GM19351 (cell line): ENCODE data around the gene GZMB.
"Not testable (repeated sequence)": the region's sequence is repeated elsewhere in the genome, so short reads cannot be mapped to it uniquely, and the experiment has no call there.

Experiments
- ATAC-seq: cut with Tn5 transposase; IDR thresholded peaks from one replicate; pipeline ENCODE4 v1.9.1; 2021; ENCODE audit warnings: mild to moderate bottlenecking, moderate library complexity; ENCODE audit not compliant: unreplicated experiment

GZMB gene

DNA sequence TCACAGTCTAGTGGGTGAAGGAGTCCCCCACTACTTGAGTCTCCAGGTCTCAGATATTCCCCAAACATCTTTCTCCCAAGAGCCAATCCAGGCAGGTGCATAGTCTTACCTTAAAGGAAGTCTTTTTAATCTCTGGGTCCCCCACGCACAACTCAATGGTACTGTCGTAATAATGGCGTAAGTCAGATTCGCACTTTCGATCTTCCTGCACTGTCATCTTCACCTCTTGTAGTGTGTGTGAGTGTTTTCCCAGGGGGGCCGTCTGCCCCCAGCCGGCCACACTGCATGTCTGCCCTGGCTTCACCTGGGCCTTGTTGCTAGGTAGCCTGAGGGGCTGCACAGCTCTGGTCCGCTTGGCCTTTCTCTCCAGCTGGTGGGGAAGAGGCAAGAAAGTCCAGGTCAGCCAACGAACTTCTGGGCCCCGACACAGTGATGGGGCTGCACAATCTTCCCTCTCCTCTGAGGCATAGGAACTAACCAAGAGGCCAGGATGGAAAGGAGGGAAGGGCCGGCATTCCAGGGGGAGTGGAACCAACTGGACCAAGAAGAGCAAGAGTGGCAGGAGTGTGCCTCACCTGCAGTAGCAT lies 2.1 kb downstream of the GZMB start:
- no peak for ATAC-seq

DNA sequence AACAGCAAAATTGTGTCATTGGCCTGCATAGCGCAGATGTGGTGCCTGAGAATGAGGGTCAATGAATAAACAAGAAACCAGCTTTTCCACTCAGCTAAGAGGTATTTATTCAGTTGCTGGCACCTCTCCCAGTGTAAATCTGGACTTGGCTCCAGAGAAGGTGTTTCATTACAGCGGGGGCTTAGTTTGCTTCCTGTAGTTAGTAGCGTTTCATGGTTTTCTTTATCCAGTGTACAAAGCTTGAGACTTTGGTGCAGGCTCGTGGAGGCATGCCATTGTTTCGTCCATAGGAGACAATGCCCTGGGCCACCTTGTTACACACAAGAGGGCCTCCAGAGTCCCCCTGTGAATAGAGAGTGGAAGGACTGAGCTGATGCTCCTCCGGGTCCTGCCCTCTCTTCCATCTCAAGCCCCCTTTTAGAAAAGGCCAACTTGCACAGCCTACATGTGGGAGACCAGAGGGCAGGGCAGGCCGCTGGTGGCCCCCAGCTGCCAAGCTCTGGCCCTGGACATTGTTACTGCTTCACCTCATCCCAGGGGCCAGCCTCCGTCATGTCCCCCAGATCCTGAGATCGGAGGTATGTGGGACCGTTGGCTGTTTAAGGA lies 3.0 kb downstream of the GZMB start:
- no peak for ATAC-seq

- no peak for ATAC-seq
Measured at GRCh38 chr14:24630087-24630871, 3.7 kb downstream of the GZMB start.

DNA sequence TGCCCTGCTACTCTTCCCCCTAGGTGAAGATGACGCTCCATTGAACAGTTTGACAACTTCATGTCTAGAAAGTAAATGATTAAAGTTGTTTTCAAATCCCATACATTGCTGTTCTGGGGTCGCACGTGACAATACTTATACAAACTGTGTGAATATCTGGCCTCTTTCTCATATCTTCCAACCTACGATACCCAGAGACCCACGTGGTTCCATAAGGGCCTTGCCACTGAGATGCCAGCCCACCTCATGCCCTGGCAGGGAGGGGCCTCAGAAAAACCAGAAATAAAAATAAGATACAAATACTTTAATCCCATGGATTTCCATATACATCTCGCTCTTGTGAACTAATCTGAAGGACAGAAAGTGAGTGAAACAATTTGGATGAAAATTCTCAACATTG lies 4.5 kb downstream of the GZMB start:
- ATAC-seq, result no peak

DNA sequence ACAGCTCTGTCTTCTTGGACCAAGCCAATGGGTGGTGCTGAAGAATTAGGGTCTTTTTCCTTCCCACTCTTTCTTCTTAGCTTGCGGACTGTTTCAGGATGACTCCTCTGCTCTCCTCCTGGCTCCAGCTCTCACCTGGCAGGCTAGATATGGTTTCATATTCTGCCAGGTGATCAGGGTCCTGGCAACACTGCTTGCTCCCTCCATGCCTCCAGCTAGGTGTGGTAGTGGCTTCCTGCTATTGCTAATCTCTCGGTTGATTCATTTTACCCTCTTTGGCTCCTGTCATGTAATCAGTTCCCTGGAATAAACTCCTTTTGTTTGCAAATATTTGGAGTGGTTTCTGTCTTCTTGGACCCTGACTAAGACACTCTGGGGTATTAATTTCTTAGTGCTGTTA lies 20.2 kb downstream of the GZMB start:
- no peak for ATAC-seq

GRCh38 chr14:24613241-24613640 lies 20.7 kb downstream of the GZMB start:
- no peak for ATAC-seq

- no peak for ATAC-seq
Measured at GRCh38 chr14:24612196-24612595, 21.8 kb downstream of the GZMB start.

DNA sequence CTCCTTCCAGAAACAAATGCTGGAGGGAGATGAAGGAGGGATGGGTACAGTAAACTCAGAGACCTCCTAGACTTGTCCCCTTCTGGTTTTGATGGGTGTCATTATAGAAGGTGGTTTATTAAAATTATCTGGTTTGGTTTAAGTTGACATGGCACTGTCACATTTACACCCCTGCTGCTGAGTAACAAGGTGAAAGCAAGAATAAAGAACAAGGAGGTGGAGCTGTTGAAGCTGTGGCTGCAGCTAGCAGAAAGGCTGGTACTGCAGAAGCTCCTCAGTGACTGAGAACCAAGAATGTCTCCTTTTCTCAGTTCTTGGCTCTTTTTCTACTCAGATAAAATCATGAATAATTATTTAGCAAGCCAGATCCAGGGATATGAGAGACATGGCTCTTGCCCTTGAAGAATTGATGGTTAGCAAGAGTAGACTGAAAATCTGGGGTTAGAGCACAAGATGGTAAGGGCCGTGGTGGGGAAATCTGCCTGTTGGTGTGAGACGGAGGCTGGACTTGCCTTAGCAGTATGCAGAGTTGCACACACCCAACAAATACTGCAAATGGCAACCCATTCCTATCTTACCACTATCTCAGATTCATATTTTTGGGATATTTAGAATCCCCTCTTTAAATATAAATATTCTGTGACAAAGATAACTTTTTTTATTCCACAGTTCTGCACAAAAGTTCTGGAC lies 24.2 kb downstream of the GZMB start, which contains the start of gene GZMH:
Gene GZMH, minus strand, starts transcription at position 31 of the 690 bp plus-strand sequence. CDS start 72 bp downstream, outside the sequence.
- ATAC-seq, result peak; percentile 59

GRCh38 chr14:24607635-24608514 lies 26.1 kb downstream of the GZMB start:
- no peak for ATAC-seq

DNA sequence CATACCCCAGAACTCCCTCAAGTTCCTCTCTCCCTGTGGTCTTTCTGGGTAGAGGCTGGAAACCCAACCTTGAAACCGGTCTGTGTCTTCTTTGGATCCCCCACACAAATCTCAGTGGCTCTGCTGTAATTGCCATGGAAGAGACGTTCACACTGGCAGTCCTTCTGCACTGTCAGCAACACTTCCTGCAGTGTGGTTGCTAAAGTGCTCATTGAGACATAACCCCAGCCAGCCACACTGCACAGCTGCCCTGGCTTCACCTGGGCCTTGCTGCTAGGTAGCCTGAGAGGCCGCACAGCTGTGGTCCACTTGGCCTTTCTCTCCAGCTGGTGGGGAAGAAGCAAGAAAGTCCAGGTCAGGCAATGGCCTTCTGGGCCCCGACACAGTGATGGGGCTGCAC lies 26.9 kb downstream of the GZMB start:
- ATAC-seq, result no peak

GRCh38 chr14:24606297-24606696 lies 27.7 kb downstream of the GZMB start:
- no peak for ATAC-seq

- peak; percentile 87 for ATAC-seq
Measured at GRCh38 chr14:24605435-24606190, 28.4 kb downstream of the GZMB start.

DNA sequence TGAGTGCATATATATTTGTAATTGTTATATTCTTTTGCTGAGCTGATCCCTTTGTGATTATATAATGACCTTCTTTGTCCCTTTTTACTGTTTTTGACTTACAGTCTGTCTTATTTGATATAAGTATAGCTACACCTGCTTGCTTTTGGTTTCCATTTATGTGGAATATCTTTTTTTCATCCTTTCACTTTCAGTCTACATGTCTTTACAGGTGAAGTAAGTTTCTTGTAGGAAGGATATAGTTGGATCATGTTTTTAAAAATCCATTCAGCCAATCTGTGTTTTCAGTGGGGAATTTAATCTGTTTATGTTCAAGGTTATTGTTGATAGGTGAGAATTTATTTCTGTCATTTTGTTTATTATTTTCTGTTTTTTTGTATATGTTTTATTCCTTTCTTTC lies 36.6 kb downstream of the GZMB start:
- no peak for ATAC-seq

- no peak for ATAC-seq
Measured at GRCh38 chr14:24595073-24595808, 38.7 kb downstream of the GZMB start.

DNA sequence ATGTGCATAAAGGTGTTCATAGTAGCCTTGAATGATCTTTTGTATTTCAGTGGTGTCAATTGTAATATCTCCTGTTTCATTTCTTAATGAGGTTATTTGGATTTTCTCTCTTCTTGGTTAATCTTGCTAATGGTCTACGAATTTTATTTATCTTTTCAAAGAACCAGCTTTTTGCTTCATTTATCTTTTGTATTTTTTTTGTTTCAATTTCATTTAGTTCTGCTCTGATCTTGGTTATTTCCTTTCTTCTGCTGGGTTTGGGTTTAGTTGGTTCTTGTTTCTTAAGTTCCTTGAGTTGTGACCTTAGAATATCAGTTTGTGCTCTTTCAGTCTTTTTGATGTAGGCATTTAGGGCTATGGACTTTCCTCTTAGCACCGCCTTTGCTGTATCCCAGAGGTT lies 43.0 kb downstream of the GZMB start:
- ATAC-seq, result not testable (repeated sequence)

DNA sequence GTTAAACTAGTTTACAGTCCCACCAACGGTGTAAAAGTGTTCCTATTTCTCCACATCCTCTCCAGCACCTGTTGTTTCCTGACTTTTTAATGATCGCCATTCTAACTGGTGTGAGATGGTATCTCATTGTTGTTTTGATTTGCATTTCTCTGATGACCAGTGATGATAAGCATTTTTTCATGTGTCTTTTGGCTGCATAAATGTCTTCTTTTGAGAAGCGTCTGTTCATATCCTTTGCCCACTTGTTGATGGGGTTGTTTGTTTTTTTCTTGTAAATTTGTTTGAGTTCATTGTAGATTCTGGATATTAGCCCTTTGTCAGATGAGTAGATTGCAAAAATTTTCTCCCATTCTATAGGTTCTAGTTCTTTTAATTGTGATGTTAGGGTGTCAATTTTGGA lies 49.6 kb downstream of the GZMB start:
- ATAC-seq, result not testable (repeated sequence)
